Measurements from ENCODE around the gene PNMT. TPM values are rescaled to one million over a fixed set of nuclear protein-coding genes. Genes with fewer than 3 reads are reported as not detected.

Gene PNMT
- total and polyA plus RNA-seq, 2 of the 8 experiments (the other 6 are each of a cell fraction or from before 2014, with no cell fraction given), result 5.6 to 10.9 TPM

- H3K14ac ChIP-seq (ENCODE audit: insufficient read length), result no peak overlapping the region
- peak overlapping the region; percentile 48 for H2BK120ac ChIP-seq (replicated peaks; ENCODE audit: low read depth, low read length)
- 0 out of 2 replicates have a peak overlapping the region, but pooled peaks have one; percentile 56 for H3K18ac ChIP-seq (ENCODE audit: extremely low read depth, low read length)
- H3K23me2 ChIP-seq (ENCODE audit: low read depth, low read length), result peaks cover 12% of the 10 kb centered on the region
- no peaks in the 10 kb centered on the region for H3K36me3 ChIP-seq (ENCODE audit: control insufficient read depth in 2 of 4, insufficient read depth in 4 of 4, low read length in 3 of 4)
- no peak overlapping the region for H4K5ac ChIP-seq (ENCODE audit: insufficient read length, low read depth, low read length)
- no peak overlapping the region for H3K4ac ChIP-seq (replicated peaks; ENCODE audit: insufficient read length, low read depth, low read length)
- POLR2A ChIA-PET (ENCODE audit: partially characterized antibody), result interaction anchor here (0.8 to 5.8 kb wide), 9 partner anchors 10 to 125 kb away, joined by 3 to 39 read pairs (median 4); partner anchors contain the start of genes PNMT and TCAP
- CTCF ChIA-PET (ENCODE audit: partially characterized antibody), result interaction anchor here (1.3 to 49.2 kb wide), 6 partner anchors 7 to 127 kb away, joined by 3 to 1885 read pairs (median 556); partner anchors contain the start of genes ERBB2, PGAP3, PNMT and PPP1R1B
- H2BK20ac ChIP-seq (ENCODE audit: low read length), result peak overlapping the region; percentile 51
- peak overlapping the region; percentile 56; the same call in 1 of the 2 replicates for H2BK5ac ChIP-seq (ENCODE audit: low read depth, low read length)
- H2AK5ac ChIP-seq (ENCODE audit: low read depth, low read length), result peak overlapping the region; percentile 75; the same call in 1 of the 2 replicates
- no peak overlapping the region for H3K27ac ChIP-seq (ENCODE audit: low read depth, low read length)
- H4K20me1 ChIP-seq (replicated peaks in 1 of 2; ENCODE audit: control insufficient read depth in 1 of 2, insufficient read depth in 2 of 2, low read length in 2 of 2), result peaks cover 0 to 1% of the 10 kb centered on the region in 2 experiments
- H3K79me1 ChIP-seq (ENCODE audit: low read depth, low read length), result 0 out of 2 replicates have a peak, but pooled peaks cover 2% of the 10 kb centered on the region
- H3K4me2 ChIP-seq (ENCODE audit: insufficient read depth in 1 of 2, low read depth in 2 of 2, low read length in 2 of 2), result no peak overlapping the region; a peak in 1 of 4 replicates
- FAIRE-seq (no peak), DNase-seq (ENCODE audit: low read depth in 1 of 2, low spot score in 2 of 2) (no peak)
- WGBS, 2 experiments (ENCODE audit: extremely low coverage in 1 of 2, insufficient coverage in 1 of 2, insufficient read length in 1 of 2, insufficient replicate concordance in 2 of 2, low coverage in 1 of 2, low lambda C conversion rate in 2 of 2, missing lambda C conversion rate in 1 of 2), result 92% methylated on average over 12 of the region's 12 CpGs; no CpG with 5 or more reads in 1 of the 2 experiments
- H3K9ac ChIP-seq (replicated peaks in 1 of 4; ENCODE audit: extremely low read depth in 1 of 4, low read depth in 3 of 4, low read length in 3 of 4), result no peak overlapping the region
- H3K4me3 ChIP-seq (ENCODE audit: extremely low read depth in 1 of 4, insufficient read depth in 2 of 4, low read depth in 3 of 4, low read length in 4 of 4), result no peak overlapping the region
- H3K4me1 ChIP-seq (replicated peaks in 1 of 4; ENCODE audit: control insufficient read depth in 3 of 4, insufficient read depth in 4 of 4, low read length in 3 of 4), result peaks cover 8 to 57% (median 46%) of the 10 kb centered on the region in 4 experiments
- no peaks in the 10 kb centered on the region for H3K9me3 ChIP-seq (ENCODE audit: insufficient read depth in 2 of 2, low read depth in 1 of 2, low read length in 1 of 2)
- peak overlapping the region; percentile 69 for H4K91ac ChIP-seq (replicated peaks; ENCODE audit: insufficient read length, low read length)
- peaks cover 2 to 34% (median 29%) of the 10 kb centered on the region in 4 experiments; a peak in 6 of 7 replicates for H3K27me3 ChIP-seq (replicated peaks in 1 of 4; ENCODE audit: control insufficient read depth in 3 of 4, extremely low read depth in 1 of 4, insufficient read depth in 3 of 4, low read length in 3 of 4)
- H3K79me2 ChIP-seq (ENCODE audit: control insufficient read depth in 1 of 2, insufficient read depth in 2 of 2, low read length in 2 of 2), result no peaks in the 10 kb centered on the region
- no peak overlapping the region for H2AFZ ChIP-seq (ENCODE audit: low read length)
- H2BK15ac ChIP-seq (ENCODE audit: low read length), result 0 out of 2 replicates have a peak overlapping the region, but pooled peaks have one; percentile 10
- no peak overlapping the region for H4K8ac ChIP-seq (ENCODE audit: extremely low read depth, insufficient read depth, low read length)
- peak overlapping the region; percentile 86; the same call in 1 of the 2 replicates for H2BK12ac ChIP-seq (ENCODE audit: low read depth, low read length)
- H3K56ac ChIP-seq (replicated peaks; ENCODE audit: insufficient read length, low read depth, low read length), result no peak overlapping the region
- H3K23ac ChIP-seq (ENCODE audit: insufficient read length), result no peak overlapping the region
- TF ChIP-seq POU5F1 (IDR thresholded peaks at IDR 0.05; ENCODE audit: low read depth, low read length) (no peak), TAF1 (IDR thresholded peaks at IDR 0.05; ENCODE audit: low read depth, low read length) (no peak), BRCA1 (IDR thresholded peaks at IDR 0.05; ENCODE audit: low read depth, low read length) (no peak), CTBP2 (IDR thresholded peaks at IDR 0.05; ENCODE audit: borderline replicate concordance, insufficient read depth, insufficient read length, low read length) (no peak), TBP (IDR thresholded peaks at IDR 0.05; ENCODE audit: low read depth, low read length) (no peak), POLR2A (IDR thresholded peaks at IDR 0.05; ENCODE audit: control extremely low read depth in 1 of 2, low read depth in 2 of 2, low read length in 2 of 2) (no peak), TEAD4 (IDR thresholded peaks at IDR 0.05; ENCODE audit: low read depth, low read length) (no peak), JUND (IDR thresholded peaks at IDR 0.05; ENCODE audit: low read length) (no peak), EGR1 (IDR thresholded peaks at IDR 0.05; ENCODE audit: borderline replicate concordance, low read depth, low read length) (no peak), ZNF274 (IDR thresholded peaks at IDR 0.05; ENCODE audit: borderline replicate concordance, extremely low read depth, low read length) (no peak), RAD21 (IDR thresholded peaks at IDR 0.05 in 1 of 2, conservative IDR thresholded peaks at IDR 0.05 in 1 of 2; ENCODE audit: low read depth in 2 of 2, low read length in 2 of 2) (no peak), YY1 (IDR thresholded peaks at IDR 0.05; ENCODE audit: low read depth, low read length) (no peak), NANOG (IDR thresholded peaks at IDR 0.05; ENCODE audit: insufficient read depth, low read depth, low read length, poor library complexity, severe bottlenecking) (no peak), NRF1 (IDR thresholded peaks at IDR 0.05; ENCODE audit: low read depth, low read length) (no peak)
Observed at GRCh38 chr17:39629898-39630297, 38.4 kb upstream of the PNMT start.
